GM21390 (cell line): ENCODE results near the gene PMPCA.

Source experiments
- ATAC-seq: cut with Tn5 transposase; IDR thresholded peaks from one replicate; pipeline ENCODE4 v1.9.1; 2021; ENCODE audit not compliant: unreplicated experiment

The PMPCA gene

DNA sequence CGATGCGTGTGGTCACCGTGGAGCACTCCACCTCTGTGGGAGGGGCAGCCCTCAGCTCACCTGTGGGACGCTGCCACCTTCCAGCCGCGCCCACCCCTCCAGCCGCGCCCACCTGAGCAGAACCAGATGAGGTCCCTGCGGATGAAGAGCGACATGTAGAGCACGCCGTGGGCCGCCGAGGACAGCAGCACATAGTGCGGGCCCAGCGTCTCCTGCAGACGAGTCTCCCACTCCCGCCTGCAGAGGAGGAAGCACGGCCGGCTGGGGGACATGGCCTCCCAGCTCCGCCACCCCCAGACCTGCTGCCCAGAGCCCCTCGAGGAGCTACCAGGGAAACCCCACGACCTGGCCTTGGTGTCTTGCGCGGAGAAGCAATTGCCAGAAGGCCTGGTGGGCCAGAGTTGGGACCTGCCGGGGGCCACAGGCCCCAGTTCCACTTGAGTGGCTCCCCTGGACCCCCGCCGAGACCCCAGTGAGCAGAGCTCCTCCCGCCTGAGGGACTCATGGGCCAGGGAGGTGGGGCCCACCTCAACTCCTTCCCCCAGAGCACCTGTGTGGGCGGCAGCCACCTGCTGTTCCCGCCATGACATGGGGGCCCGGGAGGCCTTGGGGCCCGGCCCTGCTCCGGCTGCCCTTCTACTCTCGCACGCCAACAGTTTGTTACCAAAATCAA, 22.7 kb downstream of the PMPCA start:
- ATAC-seq = no peak

DNA sequence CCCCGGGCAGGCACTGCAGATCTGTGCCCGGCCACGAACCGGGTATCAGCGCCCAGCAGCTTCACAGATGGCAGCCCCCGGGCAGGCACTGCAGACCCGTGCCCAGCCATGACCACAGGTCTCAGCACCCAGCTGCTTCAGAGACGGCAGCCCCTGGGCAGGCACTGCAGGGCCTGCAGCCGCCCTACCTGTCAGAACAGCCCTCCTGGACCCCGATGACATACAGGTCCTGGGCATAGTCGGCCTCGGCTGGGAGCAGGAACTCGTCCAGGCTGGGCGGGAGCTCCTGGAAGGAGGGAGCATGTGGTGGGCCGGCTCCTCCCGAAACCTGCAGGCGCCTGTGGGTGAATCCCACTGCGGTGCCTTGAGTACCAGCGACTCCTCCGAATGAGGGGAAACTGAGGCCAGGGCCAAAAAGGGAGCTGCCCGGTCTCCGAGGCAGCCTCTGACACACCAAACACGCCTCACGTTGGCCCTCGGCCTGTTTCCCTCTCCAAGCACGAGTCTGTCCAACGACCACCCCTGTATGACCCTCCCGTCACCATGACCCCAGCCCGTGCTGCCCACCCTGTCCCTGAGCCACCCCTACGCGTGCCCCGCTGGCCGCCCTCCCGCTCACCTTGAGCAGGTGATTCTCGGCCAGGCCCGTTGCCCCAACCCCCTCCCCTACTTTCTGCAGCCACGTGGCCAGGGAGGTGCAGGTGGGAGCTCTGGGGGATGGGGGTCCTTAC, 23.6 kb downstream of the PMPCA start:
- ATAC-seq = no peak

- ATAC-seq = no peak
Observed at GRCh38 chr9:136434580-136435169, 24.2 kb downstream of the PMPCA start.

DNA sequence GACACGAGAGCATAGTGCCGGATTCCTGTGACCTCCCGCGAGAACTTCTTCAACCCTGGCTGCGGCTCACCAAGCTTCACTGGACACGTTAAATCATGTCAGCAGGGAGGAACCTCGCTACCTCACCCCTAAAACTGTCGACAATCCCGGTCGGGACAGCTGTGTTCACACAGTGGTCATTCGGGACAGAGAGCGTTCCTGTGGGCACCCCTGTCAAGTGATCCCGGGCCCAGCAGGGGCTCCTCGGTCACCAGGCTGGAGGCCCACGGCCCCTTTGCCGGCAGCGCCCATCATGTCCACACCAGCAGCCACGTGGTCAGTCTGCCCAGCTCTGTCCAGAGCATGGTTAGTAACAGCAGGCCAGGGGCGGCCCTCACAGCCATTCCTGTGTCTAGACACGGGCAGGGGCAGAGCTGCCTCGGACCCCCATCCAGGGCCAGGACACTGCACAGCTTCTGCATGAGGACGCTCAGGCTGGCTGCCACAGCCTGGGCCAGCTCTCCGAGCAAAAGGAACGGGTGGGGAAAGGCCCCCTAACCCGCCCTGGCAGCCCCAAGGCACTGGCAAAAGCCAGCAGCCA, 25.7 kb downstream of the PMPCA start:
- no peak for ATAC-seq

DNA sequence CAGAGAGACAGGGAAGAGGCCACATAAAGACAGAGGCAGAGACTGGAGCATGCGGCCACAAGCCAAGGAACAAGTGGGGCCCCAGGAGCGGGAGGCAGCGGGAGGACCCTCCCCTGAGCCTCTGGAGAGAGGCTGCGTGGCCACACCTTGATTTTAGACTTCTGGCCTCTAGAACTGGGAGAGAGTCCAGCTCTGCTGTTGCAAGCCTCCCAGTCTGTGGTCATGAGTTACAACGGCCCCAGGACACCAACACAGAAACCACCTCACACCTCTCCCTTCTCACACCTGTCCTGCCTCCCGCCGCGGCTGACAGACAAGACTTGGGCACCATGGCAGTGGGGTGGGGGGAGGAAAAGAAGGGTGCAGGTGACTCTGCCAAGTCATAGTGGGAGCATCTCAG, 27.0 kb downstream of the PMPCA start:
- no peak for ATAC-seq

GRCh38 chr9:136437839-136438547, 27.5 kb downstream of the PMPCA start:
- ATAC-seq = no peak

DNA sequence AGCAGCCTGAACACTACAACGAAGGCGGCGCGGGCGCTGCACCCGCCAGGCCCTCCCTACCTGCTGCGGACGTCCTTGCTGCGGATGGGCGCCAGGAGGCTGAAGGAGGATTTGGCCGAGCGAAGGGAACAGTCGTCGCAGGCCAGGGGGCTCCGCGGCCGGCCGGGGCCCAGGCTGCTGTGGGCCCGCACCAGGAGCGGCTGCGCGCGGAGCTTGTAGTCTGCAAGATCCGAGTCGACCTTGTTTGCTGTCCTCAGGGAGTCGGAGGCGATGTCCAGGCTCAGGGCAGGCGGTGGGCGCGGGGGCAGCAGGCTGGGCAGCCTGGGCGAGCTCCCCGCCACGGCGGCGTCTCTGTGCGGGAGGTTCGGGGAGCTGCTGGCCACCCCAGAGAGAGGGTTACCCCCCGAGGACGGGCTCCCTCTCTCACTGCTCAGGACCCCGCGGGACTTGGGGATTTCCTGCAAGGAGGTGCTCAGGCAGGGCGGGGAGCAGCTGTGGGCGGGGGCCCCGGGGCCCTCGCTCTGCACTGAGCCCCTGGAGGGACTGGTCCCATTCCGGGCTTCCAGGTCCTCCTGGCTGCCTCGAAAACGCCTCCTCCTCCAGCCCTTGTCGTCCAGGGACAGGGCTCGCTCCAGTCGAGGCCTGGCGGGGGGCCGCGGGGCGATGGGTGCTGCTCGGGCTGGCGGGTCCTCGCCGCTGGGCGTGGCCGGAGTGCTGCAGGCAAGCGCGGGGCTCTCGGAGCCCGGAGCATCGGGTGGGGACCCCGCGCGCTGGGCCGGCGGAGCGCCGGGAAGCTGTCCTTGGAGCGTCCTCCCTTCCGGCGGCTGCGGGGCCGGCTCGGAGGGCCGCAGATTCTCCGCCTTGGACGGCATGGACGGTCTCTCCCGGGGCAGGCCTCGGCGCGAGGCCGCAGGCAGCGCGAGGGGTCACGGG, 28.4 kb downstream of the PMPCA start:
- ATAC-seq = peak; percentile 43

DNA sequence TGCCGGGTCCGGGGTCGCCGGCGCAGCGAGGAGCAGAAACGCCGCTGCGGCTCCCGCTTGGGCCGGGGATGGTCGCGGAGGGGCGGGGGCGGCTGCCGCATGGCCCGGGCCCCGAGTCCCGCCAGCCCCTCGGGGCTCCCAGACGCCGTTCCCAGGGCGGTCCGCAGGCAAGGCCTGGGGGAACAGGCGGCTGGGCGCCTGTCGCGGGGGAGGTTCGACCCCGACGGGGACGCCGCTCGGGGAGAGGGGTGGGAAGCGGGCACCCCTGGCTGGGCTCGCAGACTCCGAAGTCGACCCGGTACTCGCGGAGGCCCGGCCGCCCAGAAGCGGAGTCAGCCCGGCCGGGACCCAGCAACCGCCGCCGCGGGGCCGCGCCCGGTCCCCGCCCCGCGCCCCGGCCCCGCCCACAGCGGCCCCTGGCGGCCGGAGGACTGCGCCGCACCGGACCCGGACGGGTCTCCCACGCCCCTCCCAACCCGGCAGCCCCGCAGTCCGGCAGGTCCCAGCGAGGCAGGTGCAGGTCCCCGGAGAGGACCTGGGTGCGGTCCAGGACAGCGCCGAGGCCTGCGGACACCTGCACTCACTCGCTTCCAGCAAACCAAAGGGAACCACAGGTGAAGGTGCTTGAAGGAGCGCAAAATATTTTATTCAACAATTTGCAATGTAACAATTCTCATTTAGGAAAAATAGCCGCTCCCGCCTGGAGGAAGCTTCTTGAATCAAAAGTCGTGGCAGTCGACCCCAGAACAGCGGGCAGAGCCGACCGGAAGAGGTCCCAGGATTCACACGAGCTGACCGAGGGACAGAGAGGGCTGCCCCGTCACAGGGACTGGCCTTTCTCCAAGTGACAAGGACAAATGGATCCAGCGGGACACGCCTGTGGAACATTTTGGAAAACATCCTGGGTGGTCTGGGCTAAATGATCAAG, 29.3 kb downstream of the PMPCA start, which contains the start of gene INPP5E:
Gene INPP5E (minus strand): TSS at position 365 of the 928 bp plus-strand sequence. CDS start 426 bp downstream, outside the sequence.
- peak; percentile 60 for ATAC-seq

DNA sequence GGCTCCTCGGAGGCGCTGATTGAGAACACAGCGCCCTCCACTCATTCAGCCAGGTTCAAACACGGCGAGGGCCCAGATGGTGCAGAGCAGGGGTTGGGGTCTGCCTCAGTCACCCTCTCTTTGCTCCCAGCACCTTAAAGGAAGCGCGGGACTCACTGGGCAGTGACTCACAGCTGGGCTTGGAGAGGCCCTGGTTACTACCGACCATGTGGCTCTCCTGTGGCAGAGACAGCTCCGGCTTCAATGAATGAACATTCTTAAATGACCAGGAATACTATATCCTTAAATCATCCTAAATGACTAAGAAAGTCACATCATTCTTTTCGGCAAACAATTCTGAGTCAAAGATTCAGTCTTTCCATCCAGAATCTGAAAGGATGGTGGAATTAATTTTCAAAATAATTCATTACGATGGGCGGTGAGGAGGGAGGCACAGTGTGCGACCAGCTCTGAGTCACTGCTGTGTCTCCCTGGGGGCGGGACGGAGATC, 30.8 kb downstream of the PMPCA start:
- ATAC-seq = no peak

GRCh38 chr9:136441681-136442245, 31.3 kb downstream of the PMPCA start:
- ATAC-seq = no peak

GRCh38 chr9:136442265-136442664, 31.8 kb downstream of the PMPCA start:
- no peak for ATAC-seq

- ATAC-seq = no peak
Observed at GRCh38 chr9:136443087-136443486, 32.6 kb downstream of the PMPCA start.

DNA sequence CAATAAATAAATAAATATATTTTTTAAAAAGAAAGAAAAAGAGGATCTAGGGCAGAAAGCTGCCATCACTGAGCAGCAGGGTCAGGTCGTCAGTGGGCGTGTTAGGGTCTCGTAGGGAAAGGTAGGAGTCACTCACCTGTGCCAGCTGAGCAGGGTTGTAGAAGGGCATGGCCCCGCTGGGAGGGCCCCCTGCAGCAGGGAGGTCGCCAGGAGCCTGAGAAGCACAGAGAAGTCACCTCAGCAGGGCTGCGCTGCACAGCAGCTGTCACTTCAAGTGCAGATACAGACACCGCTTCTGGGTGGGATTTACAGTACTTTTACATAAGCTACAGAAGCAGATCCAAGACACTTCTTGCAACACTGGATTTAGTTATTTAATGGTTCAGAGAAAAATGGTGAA, 33.2 kb downstream of the PMPCA start:
- ATAC-seq = no peak

- ATAC-seq = no peak
Observed at GRCh38 chr9:136444102-136444501, 33.6 kb downstream of the PMPCA start.

GRCh38 chr9:136445799-136446198, 35.3 kb downstream of the PMPCA start:
- no peak for ATAC-seq

GRCh38 chr9:136447173-136447778, 36.8 kb downstream of the PMPCA start:
- ATAC-seq = no peak

GRCh38 chr9:136448655-136449054, 38.2 kb downstream of the PMPCA start:
- ATAC-seq = no peak

DNA sequence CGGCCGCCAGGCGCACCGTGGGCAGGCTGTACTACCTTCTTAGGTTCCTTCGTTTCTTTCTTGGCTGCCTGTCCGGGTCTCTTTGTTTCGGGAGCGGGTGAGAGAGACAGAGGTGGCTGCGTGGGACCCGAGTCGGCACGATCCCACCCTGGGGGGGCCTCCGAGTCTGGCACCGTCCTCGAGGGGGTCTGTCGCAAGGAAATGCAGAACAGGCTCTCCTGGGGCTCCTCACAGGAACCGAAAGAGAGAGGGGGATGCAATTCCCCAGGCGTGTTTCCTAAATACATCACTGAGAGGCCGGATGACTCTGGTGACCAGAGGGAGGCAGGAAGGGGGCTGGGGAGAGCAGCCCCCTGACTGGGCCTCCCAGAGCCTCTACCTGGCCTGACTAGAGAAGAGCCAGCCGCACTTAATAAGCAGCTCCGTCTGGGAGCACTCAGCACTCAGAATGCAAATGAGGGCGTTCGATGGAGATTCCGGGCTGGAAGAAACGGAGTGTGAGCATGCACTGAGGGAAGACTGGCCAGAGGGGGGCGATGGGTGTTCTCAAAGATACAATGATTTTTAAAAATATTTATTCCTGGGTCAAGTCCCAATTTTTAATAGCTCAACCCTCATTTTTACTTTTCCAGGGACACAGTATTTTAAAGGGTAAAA, 40.9 kb downstream of the PMPCA start:
- no peak for ATAC-seq
